Nucleus accumbens (tissue), 56 donors: ENCODE measurements around the gene CCR5.
"Not testable (repeated sequence)": the region's sequence is repeated elsewhere in the genome, so short reads cannot be mapped to it uniquely, and the experiment has no call there.

Source experiments
- DNase-seq, 56 donors: peaks; one replicate each; lab custom pipeline; 2025; lab: John Stamatoyannopoulos, UW

The CCR5 gene

GRCh38 chr3:46381625-46382024 lies 10.9 kb downstream of the CCR5 start:
- no peak for DNase-seq

GRCh38 chr3:46383211-46383950 lies 12.6 kb downstream of the CCR5 start:
- no peak for DNase-seq

- no peak for DNase-seq
Measured at GRCh38 chr3:46383951-46384330, 13.2 kb downstream of the CCR5 start.

DNA sequence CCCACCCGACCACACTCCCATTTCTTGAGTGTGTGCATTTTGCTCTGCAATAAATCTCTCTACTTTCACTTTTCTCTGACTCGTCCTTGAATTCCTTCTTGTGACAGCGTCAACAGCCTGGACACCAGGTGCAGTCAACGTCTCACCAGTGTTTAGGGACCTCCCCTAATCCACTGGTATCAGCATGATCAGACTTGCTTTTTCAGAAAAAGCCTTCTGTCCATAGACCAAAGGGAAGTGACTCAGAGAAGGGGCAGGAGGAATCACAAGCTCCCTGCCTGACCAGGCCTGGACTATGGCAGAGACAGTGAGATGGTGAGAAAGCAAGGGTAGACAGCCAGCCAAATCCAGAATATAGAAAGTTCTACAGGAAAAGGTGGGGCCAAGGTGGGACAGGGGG lies 15.5 kb downstream of the CCR5 start:
- DNase-seq = peak in 1 of 56 donors; percentile 9

DNA sequence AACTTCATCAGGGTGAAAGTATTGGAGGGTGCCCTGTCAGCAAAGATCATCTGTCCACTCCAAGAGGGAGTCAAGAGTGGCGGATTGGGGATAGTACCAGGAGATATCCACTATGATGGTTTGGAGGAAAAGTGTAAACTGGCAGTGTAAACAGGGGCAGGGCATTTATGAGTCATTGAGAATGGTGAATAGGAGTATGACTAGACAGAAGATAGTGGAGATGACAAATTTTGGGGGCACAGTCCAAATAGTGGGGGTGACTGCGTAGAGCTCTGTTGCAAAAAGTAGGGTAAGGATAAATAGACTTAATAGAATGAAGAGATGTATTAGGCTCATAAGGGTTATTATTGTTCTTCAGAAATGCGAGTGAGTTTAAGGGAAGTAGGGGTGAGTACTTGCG lies 18.1 kb downstream of the CCR5 start:
- not testable (repeated sequence) for DNase-seq

DNA sequence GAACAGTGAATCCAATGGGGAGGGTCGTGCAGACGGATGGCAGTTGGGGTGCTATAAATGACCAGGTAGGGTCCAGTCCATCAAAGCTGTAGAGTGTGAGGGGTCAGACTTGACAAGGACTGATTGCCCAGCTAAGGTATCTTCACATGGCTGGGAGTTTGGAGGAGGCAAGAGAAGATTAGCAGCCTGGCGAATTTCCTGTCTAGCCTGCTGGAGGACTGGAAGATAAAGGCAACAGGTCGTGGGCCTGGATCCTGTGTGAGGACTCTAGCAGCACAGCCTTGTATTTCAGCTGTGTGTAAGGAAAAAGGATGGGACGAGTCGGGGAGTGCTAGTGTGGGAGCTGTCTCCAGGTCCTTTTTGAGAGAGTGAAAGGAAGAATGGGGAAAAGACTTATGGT lies 18.6 kb downstream of the CCR5 start:
- no peak for DNase-seq

DNA sequence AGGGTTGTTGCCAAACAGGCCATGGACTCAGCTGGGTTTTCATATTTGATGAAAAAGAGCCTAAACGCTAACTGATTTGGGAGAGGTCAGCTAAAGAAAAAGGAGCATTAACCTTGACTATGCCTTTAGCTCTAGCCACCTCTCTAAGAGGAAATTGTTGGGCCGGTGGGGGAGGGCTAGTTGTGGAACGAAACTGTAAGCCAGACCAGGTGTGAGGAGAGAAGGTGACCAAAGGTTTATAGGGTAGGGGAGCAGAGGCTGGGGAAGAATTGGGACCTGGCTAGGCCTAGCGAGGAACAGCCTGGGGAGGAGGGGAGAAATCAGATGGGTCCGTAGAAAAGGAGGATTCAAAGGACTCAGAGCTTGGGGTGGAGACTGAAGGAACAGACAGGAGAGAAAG lies 20.8 kb downstream of the CCR5 start:
- DNase-seq = not testable (repeated sequence)

- no peak for DNase-seq
Measured at GRCh38 chr3:46393011-46393410, 22.3 kb downstream of the CCR5 start.

DNA sequence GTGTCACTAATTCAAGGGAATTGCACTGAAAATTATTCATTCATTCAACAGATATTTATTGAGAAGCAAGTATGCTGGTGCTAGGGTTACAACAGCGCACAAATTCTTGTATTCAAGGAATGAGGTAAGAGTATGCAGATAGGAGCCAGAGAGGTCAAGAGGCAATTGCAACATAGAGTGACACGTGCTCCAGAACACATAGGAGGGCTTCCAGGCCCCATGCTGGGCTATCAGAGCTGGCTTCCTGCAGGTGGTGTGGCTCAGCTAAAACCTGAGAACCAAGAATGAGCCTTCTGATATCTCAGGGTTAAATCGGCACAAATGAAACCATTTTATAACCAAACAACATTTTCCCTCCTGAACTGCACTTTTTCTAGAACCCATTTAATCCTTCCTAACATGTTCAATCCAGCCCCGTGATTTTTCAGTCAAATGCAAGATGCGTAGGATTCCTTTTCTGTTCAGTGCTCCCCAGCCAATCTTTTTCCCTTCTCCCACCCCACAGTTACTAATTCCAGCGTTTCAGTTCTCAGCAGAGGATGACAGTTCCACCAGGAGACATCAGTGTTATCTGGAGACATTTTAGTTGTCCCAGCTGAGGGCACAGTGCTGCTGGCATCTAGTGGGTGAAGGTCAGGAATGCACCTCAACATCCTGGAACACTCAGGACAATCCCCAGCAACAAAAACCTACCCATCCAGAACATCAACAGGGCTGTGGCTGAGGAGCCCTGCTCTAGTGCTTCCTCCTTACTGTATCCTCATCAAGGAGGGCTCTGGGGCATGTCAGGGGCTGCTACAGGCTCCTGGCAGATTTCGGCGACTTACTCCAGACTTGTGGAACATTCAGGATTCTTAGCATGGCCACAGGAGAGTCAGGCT lies 23.0 kb downstream of the CCR5 start:
- DNase-seq = peak in 11 of 56 donors; percentile 15 to 79 (median 31)

- DNase-seq = no peak
Measured at GRCh38 chr3:46395210-46395661, 24.5 kb downstream of the CCR5 start.

GRCh38 chr3:46395766-46396530 lies 25.2 kb downstream of the CCR5 start:
- DNase-seq = no peak

GRCh38 chr3:46397111-46397510 lies 26.4 kb downstream of the CCR5 start:
- DNase-seq = no peak

DNA sequence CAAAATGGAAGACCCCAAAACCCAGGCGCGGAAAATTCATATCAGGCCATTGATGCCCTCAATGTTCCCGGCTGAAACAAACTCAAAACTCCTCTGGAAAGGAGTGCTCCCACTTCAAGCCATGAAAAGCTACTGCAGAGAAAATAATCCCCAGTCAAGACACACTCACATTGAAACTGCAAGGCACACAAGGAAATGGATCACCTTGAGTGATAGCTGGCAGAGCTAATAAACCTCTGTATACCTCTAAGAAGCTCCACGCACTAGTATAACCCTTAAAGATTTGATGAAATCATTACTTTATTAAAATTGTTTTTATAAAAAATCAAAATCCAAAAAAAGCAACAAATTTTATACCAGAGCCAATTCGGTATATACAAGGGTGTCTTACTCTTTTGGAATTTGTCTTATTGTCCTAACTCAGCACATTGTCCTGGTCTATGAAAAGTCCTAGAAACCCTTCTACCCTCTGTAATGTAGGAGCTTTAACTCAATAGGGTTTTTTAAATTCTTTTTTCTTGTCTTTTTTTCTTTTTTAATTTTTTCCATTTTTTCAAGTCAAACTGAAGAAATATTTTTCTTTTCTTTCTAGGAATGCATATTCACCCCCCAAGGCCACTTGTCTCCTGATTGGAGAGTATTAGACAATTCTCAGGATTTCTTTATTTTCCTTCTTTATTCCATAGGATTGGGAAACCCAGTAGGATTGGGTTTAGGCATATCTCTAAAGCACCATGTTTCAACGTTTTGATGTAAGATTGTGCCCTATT lies 27.6 kb downstream of the CCR5 start:
- DNase-seq = no peak

DNA sequence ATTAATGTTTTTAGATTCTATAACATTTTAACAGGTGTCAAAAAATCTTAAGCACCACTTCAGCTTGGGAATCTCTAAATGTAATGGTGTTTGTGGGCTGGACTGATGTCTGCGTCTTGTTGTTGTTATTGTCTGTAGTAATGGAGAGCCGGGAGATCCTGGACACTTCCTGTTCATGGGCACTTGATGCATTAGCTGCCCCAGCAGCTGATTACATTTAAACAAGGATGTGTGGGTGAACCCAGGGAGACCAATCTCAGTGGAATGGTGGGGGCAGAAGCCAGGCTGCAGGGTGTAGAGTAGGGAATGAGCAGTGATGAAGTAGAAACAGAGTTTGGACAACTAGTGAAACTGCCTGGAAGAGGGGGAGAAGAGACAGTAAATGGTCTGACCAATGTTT lies 28.4 kb downstream of the CCR5 start:
- no peak for DNase-seq

DNA sequence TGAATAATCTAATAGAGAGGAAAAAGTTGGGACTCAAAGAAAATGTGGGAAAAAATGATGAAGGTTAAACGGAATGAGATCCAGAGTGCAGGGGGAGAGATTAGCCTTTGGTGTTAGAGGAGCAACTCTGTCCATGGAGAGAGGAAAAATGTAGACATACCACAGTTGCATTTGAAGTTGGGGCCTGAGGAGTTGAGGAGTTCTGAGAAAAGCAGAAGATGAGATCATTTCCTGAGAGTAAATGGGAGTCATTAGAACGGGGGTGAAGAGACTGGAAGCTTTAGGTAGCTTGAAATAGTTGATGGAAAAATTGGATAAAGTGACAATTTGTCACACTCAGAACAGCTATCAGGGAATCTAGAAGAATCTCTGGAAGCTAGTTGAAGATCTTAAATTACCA lies 28.8 kb downstream of the CCR5 start:
- DNase-seq = no peak

- no peak for DNase-seq
Measured at GRCh38 chr3:46400000-46400734, 29.4 kb downstream of the CCR5 start.

- DNase-seq = no peak
Measured at GRCh38 chr3:46400846-46401245, 30.1 kb downstream of the CCR5 start.

DNA sequence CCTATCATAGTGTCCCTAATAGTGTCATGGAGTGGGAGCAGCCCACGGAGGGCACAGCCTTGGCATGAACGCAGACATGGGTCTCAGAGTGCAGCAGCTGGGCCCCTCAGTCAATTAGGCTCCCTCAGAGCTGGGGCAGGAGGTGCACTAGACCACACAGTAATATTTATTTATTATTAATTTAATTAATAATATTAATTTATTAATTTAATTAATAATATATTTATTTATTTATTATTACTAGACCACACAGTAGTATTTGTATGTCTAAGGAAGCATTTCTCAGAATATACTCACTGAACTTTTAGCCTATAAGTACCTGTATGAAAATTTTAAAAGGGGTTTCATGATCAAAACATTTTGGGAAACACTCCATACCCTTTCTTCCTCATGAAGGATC lies 30.8 kb downstream of the CCR5 start:
- DNase-seq = no peak

DNA sequence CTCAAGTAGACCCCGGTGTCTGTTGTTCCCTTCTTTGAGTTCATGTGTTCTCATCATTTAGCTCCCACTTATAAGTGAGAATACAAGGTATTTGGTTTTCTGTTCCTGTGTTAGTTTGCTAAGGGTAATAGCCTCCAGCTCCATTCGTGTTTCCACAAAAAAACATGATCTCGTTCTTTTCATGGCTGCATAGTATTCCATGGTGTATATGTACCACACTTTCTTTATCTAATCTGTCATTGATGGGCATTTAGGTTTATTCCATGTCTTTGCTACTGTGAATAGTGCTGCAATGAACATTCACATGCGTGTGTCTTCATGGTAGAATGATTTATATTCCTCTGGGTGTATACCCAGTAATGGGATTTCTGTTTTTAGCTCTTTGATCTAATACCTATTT lies 32.2 kb downstream of the CCR5 start:
- not testable (repeated sequence) for DNase-seq
